ENCODE measurements around the gene KPNB1. TPM values are rescaled to one million over a fixed set of nuclear protein-coding genes. Genes with fewer than 3 reads are reported as not detected.
"Not testable (repeated sequence)": the region's sequence is repeated elsewhere in the genome, so short reads cannot be mapped to it uniquely, and the experiment has no call there.

The KPNB1 gene
- polyA plus RNA-seq, 1 donor from 2014 or later, result 28.4 TPM

DNA sequence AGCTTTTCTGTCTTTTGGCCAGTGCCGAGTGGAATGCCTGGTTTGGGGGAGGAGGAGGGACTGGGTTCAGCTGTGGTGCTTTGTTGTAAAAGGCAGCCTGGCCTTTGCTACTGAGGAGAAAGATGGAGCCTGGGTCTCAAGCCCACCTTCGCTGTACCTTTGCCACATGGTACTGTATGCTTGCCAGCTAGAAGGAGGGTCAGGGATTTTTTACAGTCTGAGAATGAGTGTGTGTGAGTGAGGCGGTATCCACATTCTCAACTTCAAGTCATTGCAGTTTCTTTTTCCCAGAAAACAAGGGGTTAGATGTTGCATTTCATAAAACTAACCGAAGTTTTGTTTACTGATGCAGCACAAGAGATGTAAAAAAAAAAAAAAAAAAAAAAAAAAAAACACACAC is 33.0 kb downstream of the KPNB1 start:
- peak overlapping the region in 1 of 3 donors; percentile 88 for H3K27ac Mint-ChIP-seq
- H3K9me3 Mint-ChIP-seq, result not testable (repeated sequence)

DNA sequence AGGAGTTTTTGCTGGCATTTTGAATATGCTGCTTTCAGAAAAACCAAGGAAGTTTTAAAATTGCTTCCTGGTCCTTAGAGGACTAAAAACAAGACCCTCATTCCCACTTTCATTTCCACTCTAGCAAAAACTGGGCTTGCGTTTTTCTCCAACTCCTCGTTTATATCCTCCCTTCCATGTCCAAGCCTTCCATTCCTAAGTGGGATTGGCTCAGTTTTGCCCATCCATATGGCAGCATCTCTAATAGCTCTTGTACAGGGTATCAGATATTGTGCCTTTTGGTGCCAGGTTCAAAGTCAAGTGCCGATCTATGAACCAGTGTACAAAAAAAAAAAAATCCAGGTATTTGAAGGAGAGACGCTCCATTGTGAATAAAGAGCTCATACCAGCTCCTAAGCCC is 34.3 kb downstream of the KPNB1 start:
- Mint-ChIP-seq H3K36me3 (peaks cover 8% of the 10 kb centered on the region), H3K9me3 (no peaks in the 10 kb centered on the region), H3K27ac (no peak overlapping the region), H3K27me3 (no peaks in the 10 kb centered on the region), H3K4me3 (no peak overlapping the region), H3K4me1 (peaks cover 0 to 5% (median 3%) of the 10 kb centered on the region in 3 donors)

More for the DNA sequence above, 33.0 kb downstream of the KPNB1 start:
- H3K4me3 Mint-ChIP-seq, H3K4me1 Mint-ChIP-seq, H3K27me3 Mint-ChIP-seq, H3K36me3 Mint-ChIP-seq: not testable (repeated sequence)

DNA sequence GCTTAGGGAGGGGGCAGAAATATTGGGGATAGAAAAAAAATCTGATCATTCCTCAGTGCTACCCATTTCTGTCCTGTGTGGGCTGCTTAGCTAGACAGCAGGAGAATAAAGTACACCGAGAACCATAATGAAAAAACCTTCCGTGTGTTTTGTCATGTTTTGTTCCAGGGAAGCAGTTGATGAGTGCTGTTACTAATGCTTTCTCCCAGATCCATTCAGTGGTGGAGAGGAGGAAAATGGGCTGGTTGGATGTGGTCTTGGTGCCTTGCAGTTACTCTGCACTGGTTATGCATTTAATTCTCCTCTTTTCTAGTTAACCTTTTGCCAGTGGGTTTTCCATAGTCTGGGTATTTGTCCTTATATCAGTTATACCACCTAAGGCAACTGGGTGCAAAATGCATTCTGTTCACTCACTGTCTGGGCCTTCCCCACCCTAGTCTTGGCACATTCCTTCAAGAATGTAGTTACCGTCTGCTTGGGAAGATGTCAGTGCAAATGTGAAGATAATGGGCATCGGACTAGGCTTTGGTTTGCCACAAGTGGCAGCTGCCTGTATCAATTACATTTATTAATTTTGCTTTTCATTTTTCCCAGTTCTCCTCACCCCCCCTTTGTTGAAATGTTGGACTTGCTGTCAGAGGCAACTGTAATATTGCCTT is 34.9 kb downstream of the KPNB1 start:
- H3K27me3 Mint-ChIP-seq, result no peaks in the 10 kb centered on the region
- no peaks in the 10 kb centered on the region for H3K9me3 Mint-ChIP-seq
- peaks cover 0 to 5% (median 3%) of the 10 kb centered on the region in 3 donors for H3K4me1 Mint-ChIP-seq
- H3K27ac Mint-ChIP-seq, result no peak overlapping the region
- H3K4me3 Mint-ChIP-seq, result no peak overlapping the region
- peaks cover 8% of the 10 kb centered on the region for H3K36me3 Mint-ChIP-seq

DNA sequence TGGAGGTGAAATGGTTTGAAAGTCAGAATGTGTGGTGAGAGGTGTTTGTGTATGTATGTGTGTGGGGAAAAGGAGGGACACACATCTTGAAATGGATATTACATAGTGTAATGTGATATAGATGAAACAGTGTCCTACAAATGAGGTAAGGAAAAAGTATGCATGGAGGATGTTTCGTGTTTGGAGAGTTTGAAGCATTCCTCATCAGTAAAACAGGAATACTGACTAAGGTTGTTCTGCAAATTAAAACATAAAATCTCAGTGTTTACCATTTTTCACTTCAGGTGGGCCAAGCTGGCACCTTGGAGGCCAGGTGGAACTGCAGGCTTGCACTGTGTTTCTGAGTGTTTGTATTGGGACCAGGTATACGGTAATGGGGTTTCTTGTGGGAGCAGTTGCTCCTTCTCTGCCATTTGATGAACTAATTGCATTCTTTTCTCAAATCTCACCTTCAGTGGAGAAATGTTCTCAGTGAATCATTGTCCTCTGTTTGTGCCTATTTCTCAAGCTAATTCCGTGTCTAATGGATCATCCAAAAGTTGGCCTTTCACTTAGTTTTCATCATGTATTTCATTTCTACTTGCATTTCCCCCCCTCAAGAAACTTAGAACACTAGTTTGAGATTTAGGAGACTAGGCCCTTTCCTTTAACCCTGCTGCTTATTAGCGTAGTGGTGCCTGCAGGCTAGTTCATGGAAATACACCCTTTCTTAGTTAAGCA is 36.0 kb downstream of the KPNB1 start:
- Mint-ChIP-seq H3K9me3 (no peaks in the 10 kb centered on the region), H3K27ac (no peak overlapping the region), H3K4me3 (peak overlapping the region in 1 of 4 donors; percentile 0), H3K27me3 (no peaks in the 10 kb centered on the region), H3K4me1 (peaks cover 0 to 5% (median 1%) of the 10 kb centered on the region in 3 donors), H3K36me3 (peaks cover 9% of the 10 kb centered on the region)

DNA sequence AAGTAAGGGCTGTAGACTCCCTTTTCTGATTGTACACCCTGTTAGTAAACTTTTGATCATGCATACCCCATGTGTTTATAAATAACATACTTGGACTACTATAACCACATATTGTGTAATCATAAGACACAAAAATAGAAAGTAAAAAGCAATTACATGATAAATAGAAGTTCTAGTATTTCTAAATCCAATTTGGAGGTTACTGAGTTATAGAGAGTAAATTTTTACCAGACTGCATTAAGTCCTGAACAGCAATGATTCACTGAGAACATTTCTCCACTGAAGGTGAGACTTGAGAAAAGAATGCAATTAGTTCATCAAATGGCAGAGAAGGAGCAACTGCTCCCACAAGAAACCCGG is 36.5 kb downstream of the KPNB1 start:
- Mint-ChIP-seq H3K27ac (no peak overlapping the region), H3K4me1 (peaks cover 0 to 5% (median 1%) of the 10 kb centered on the region in 3 donors), H3K4me3 (no peak overlapping the region), H3K27me3 (no peaks in the 10 kb centered on the region), H3K9me3 (no peaks in the 10 kb centered on the region), H3K36me3 (peaks cover 9% of the 10 kb centered on the region)

- H3K36me3 Mint-ChIP-seq, result peaks cover 9% of the 10 kb centered on the region
- no peaks in the 10 kb centered on the region for H3K9me3 Mint-ChIP-seq
- no peaks in the 10 kb centered on the region for H3K27me3 Mint-ChIP-seq
- no peak overlapping the region for H3K27ac Mint-ChIP-seq
- peaks cover 2 to 5% (median 2%) of the 10 kb centered on the region in 3 donors for H3K4me1 Mint-ChIP-seq
- no peak overlapping the region for H3K4me3 Mint-ChIP-seq
Observed at GRCh38 chr17:47686664-47687327, 37.1 kb downstream of the KPNB1 start.

DNA sequence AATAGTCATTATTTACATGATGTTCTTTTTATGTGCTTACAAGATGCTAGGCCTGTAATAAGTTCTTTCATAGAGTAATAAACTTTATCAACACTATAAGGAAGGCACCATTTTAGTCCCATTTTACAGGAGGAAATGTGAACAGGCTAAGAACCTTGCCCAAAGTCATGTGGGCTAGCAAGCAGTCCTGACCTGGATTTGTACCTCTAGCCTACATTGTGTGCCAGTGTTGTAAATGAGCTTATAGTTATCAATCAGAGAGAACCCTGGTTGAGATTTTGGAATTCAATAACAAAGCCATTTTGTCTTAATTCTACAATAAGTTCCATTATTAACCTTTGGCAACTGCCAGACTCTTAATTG is 37.6 kb downstream of the KPNB1 start:
- H3K4me1 Mint-ChIP-seq, result peaks cover 4 to 5% (median 5%) of the 10 kb centered on the region in 3 donors
- no peaks in the 10 kb centered on the region for H3K27me3 Mint-ChIP-seq
- no peaks in the 10 kb centered on the region for H3K9me3 Mint-ChIP-seq
- H3K27ac Mint-ChIP-seq, result no peak overlapping the region
- peaks cover 4% of the 10 kb centered on the region for H3K36me3 Mint-ChIP-seq
- no peak overlapping the region for H3K4me3 Mint-ChIP-seq

DNA sequence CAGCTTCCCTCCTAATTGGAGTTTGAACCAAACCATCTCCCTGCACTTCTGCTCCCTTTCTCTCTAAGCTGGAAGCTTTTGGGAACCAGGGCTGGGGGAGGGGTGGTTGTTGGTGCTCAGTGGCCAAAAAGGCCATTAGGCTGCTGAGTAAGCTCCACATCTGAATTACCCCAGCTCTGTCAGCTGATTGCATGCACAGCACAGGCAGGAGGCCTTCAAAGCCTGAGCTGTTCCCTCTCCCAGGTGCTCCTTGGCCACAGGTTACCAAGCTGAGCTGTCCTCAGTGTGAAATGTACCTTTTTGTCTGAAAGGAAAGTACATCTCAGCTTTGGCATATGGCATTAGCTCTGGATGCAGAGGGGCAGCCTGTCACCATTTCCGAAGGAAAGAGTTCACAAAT is 38.0 kb downstream of the KPNB1 start:
- H3K36me3 Mint-ChIP-seq, result peaks cover 4% of the 10 kb centered on the region
- no peaks in the 10 kb centered on the region for H3K27me3 Mint-ChIP-seq
- no peak overlapping the region for H3K4me3 Mint-ChIP-seq
- H3K4me1 Mint-ChIP-seq, result peaks cover 4 to 6% (median 5%) of the 10 kb centered on the region in 3 donors
- no peak overlapping the region for H3K27ac Mint-ChIP-seq
- no peaks in the 10 kb centered on the region for H3K9me3 Mint-ChIP-seq

DNA sequence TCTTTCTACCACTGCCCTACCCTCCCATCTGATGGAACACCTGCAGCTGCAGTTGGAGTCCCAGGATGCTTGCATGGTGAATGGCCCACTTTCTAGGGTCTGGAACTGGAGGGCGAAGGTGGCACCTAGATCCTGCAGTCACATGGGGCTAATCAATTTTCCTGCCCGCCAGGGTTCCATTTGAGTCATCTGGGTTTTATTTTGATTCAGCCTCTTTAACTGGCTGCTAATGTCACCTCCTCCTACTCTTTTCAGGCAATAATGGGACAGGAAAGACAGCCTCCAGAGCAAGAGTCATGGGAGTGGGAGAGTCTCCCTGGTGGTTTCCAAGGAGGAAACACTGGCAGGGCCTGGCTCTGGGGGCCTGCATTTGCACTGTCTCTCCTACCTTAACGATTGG is 40.4 kb downstream of the KPNB1 start:
- H3K27ac Mint-ChIP-seq, result no peak overlapping the region
- peaks cover 3% of the 10 kb centered on the region for H3K36me3 Mint-ChIP-seq
- no peaks in the 10 kb centered on the region for H3K27me3 Mint-ChIP-seq
- no peak overlapping the region for H3K4me3 Mint-ChIP-seq
- no peaks in the 10 kb centered on the region for H3K9me3 Mint-ChIP-seq
- peaks cover 14% of the 10 kb centered on the region in 3 donors for H3K4me1 Mint-ChIP-seq

DNA sequence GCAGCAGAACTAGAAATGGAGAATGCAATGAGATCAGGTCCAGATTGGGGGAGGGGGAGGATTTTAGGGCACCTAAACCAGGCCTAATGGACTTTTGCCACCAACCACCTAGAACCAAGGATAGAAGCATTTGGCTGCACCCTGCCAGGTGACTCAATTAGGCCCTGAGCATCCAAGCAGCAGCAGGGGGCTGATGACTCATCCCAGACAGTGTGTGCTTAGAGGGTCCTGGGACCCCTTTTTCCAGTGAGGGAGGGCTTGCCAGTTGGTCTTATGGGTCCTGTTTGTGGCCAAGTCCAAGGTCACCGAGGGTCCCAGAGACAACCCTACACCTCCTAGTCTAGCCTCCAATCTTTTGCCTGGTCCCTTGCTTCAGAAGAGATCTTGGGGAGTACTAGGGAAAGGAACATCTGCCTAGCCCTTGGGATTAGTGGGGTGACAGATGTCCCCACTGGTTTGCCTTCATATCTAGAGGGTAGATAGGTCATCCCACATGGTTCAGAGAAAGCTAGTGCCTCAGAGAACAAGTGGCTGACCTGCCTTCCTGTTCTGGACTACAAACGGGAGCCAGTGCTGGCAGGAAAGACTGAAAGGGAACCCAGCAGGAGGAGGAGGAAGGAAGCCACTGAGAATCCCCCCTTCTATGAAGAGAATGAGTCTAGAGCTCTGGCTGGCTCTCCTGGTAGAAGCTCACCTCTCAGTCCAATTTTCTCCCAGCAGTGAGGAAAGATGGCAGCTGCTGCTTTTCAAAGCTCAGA is 42.6 kb downstream of the KPNB1 start:
- peaks cover 1% of the 10 kb centered on the region for H3K36me3 Mint-ChIP-seq
- peak overlapping the region; percentile 6 to 90 (median 63) for H3K4me3 Mint-ChIP-seq
- peak overlapping the region in 2 of 3 donors; percentile 16 to 64 for H3K27ac Mint-ChIP-seq
- no peaks in the 10 kb centered on the region for H3K27me3 Mint-ChIP-seq
- no peaks in the 10 kb centered on the region for H3K9me3 Mint-ChIP-seq
- peaks cover 14 to 18% (median 16%) of the 10 kb centered on the region in 3 donors for H3K4me1 Mint-ChIP-seq

DNA sequence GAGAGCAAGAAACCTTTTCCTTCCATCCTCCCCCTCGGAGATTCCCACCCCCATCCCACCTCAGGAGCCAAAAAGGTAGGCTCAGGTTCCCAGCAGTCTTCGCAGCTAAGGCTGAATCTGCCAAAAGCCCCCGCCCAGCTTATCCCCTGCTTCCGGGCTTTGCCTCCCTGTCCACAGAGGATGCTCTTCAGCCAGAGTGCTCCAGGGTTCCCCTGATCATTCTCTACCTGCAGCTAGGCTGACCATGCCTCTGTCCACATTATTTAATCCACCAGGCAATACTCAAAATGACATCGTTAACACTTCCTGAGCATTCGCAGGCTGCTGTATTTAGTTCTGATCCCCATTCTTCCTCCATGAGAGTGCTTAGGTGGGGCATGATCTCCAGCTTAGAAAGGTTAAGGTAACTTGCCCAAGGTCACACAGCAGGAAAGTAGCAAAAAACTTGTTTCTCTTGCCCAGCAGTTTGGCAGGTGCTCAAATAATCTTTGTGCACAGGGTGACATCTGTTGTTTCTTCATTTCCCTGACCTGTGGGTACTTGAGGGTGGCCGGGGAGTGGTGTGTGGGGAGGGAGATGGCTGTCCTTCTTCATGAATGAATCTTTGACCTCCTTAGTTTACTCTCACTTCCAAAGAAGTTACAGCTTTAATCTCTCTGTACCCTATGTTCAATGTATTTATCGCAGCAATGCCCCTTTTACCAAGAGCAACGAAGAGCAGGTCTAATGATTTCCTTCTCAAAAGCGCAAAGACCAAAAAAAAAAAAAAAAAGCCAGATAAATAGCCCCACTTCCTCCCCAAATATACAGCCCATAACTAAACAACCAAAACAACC is 43.4 kb downstream of the KPNB1 start:
- Mint-ChIP-seq H3K4me3 (peak overlapping the region; percentile 88 to 96 (median 90)), H3K27ac (peak overlapping the region; percentile 14 to 64 (median 49)), H3K9me3 (no peaks in the 10 kb centered on the region), H3K36me3 (peaks cover 1% of the 10 kb centered on the region), H3K4me1 (peaks cover 14 to 19% (median 17%) of the 10 kb centered on the region in 3 donors), H3K27me3 (no peaks in the 10 kb centered on the region)

GRCh38 chr17:47693731-47694580 is 44.2 kb downstream of the KPNB1 start, which contains the start of gene TBKBP1:
Gene TBKBP1 (plus strand): TSS chr17:47694161. CDS start chr17:47696113, 1,952 bp downstream.
- Mint-ChIP-seq H3K9me3 (no peaks in the 10 kb centered on the region), H3K36me3 (peaks cover 1% of the 10 kb centered on the region), H3K27ac (peak within 1 kb of the TSS; percentile 64 to 85 (median 74)), H3K27me3 (no peaks in the 10 kb centered on the region), H3K4me3 (peak within 1 kb of the TSS; percentile 88 to 96 (median 91)), H3K4me1 (peaks cover 14 to 21% (median 17%) of the 10 kb centered on the region in 3 donors)

DNA sequence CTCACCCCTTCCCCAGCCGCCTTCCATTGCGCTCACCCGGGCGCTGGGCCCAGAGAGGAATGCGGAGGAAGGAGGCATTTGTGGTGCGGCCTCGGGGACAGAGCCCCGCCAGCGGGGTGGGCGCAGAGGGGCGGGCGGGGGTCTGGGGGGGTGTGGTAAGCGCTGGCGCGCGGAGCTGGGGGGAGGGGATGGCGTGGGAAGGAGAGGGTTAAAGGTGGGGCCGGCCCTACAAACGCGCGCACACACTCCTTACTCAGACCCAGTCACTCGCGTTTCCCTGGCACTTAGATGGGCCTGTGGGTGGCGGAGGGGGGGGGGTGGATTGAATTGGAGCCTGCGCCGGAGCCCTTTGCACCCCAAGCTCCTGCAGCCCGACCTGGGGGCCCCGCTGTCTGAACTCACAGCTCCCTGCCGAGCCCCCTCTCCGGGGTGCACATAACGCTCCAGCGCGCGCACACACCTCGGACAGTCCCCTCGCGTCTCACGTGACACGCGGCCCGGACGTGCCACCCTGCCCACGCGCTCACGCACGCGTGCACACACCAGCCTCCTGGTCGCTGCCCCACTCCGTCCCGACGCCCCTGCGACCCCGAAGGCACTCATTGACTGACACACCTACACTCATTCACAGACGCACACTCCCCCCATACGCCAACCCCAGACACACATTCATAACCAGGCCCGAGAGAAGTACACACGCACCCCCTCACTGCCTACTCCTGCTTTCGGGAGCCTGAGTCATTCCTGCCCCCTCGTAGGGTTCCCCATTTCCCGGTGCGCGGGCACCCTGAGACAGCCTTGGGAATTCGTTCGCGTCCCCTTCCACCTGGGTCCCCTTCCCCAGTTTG is 45.1 kb downstream of the KPNB1 start:
- peaks cover 14 to 23% (median 19%) of the 10 kb centered on the region in 3 donors for H3K4me1 Mint-ChIP-seq
- peaks cover 1% of the 10 kb centered on the region for H3K36me3 Mint-ChIP-seq

More for the DNA sequence above, 45.1 kb downstream of the KPNB1 start:
- H3K27ac Mint-ChIP-seq, result peak overlapping the region; percentile 46 to 85 (median 74)
- peak overlapping the region; percentile 81 to 93 (median 90) for H3K4me3 Mint-ChIP-seq
- no peaks in the 10 kb centered on the region for H3K9me3 Mint-ChIP-seq
- no peaks in the 10 kb centered on the region for H3K27me3 Mint-ChIP-seq

All from IgD-negative memory B cell (primary cell).